Stimulated activated naive CD4-positive, alpha-beta T cell treated with Interleukin-2 at 50 U/mL for 16 hours (primary cell): Measurements from ENCODE around the gene TMC3.

Experiments used
- DNase-seq: peaks from one replicate; lab custom pipeline; 2025; lab: John Stamatoyannopoulos, UW

Gene TMC3

DNA sequence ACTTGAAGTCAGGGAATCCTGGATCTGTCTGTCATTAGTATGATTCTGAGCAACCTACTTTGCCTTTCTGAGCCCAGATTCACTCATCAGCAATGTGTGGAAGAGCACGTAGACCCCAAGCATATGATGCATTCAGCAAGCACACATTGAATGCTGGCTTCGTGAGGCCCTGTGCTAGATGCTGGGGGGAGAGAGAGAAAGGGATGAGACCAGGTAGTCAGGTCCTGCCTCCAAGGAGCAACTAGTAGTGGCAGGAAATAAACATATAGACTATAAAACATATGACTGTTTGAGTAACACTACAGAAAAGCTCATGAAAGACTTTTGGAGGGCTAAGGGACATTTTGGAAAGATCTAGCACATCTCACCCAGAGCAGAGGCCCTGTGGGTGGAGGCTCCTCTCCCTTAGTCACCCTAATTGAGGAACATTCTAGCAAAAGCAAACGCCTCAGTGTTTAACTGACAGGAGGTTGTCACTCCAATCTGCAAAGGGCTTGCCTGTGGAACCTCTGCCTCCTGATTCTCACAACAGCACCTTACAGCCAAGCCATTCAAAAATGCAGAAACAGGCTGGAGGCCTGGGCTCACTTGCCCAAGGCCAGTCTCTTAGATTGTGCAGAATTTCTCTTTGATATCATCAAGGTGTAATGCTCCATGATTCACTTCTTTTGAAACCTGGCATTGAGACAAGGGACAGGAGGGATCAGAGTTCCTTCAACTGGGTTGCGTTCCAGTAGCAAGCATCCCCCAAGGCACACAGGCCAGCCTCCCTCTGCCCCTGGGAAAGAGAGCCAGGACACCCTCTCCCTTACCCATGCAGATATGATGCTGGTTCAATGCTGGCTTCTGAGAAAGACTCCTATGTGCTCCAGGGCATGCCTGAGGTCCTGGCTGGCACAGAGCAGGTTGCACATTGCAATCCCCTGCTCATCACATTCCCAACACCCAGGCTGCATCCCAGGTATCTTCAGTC, 76.1 kb downstream of the TMC3 start:
- no peak for DNase-seq

DNA sequence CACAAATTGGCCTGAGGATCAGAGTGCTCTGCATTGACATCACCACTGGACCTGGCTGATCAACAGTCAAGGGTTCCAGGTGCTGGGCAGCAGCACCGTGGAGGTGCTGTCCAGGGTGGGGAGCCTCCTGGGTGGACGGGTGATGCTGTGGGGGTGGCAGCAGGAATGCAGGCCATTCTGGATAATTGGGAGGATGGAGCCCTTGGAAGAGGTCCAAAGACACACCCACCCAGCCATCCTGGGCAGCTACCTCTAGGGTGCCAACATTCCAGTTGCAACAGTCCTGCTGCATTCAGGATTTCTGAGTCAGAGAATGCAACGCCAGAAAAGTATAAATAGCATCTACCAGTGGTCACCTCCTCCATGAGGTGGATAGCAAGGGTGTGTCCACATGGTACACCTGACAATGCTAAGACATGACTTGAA, 76.9 kb downstream of the TMC3 start:
- no peak for DNase-seq

DNA sequence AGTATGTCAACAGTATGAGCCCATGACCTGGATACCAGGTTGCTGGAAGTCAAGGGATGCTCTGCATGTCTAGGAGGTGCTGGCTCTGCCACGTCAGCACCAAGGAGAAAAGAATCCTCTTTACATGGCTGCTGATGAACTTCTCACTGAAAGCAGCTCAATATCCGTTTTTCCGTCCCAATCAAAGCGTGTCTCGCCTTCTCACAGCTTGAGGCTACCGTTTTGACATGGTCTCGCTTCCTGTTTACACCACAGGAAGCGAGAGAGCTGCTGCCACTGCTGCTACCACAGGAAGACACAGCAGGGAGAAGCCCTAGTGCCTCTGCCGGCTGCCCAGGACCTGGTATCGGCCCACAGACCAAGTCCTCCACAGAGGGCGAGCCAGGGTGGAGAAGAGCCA, 77.3 kb downstream of the TMC3 start:
- DNase-seq, result peak; percentile 74

- no peak for DNase-seq
Observed at GRCh38 chr15:81296186-81296585, 77.8 kb downstream of the TMC3 start.

- no peak for DNase-seq
Observed at GRCh38 chr15:81295486-81296121, 78.4 kb downstream of the TMC3 start.

DNA sequence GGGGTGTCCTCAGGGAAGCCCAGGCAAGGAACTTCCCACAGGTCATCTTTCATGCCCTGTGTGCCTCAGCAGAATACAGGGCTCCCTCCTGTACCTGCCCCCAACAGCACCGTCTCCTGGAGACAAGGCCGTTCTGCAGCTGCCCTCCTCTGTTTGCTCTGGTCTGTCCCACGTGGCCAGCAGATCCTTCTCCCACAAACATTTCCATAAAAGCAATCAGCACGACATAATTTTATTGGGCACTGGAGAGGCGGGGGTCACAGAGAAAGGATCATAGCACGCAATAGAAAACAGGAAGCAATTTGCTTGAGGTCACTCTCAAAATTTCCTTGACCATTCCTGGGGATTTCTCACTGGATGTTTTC, 79.5 kb downstream of the TMC3 start:
- DNase-seq, result no peak

GRCh38 chr15:81293728-81294515, 80.1 kb downstream of the TMC3 start:
- peak; percentile 79 for DNase-seq

- DNase-seq, result peak; percentile 35
Observed at GRCh38 chr15:81292523-81293001, 81.5 kb downstream of the TMC3 start.

DNA sequence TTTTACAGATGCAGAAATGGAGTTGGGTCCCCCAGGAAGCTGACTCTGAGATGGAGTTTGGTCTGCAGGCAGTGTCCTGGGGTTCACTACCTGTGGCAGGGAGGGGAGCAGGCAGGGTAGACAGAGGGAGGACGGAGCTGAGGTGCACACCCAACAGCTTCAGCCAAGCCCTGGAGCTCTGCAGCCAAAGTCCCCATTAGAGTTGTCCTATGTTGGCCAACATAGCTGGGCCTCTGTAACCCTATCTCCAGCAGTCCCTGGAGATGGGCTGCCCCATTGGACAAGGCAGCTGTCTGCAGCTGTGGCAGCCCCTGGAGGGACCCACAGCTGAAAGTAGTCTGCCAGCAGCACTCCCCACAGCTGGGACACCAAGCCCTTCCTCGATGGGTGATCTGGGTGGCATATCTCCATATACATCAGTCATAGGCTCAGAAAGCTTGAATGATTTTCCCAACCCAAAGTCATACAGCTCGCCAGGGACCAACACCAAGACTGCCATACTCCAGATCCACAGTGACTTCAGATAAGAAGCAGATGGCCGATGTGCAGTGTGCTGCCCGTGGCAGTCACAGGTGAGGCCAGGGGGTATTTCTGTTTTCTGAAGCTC, 82.0 kb downstream of the TMC3 start:
- DNase-seq, result no peak

GRCh38 chr15:81289910-81290309, 84.1 kb downstream of the TMC3 start:
- no peak for DNase-seq

DNA sequence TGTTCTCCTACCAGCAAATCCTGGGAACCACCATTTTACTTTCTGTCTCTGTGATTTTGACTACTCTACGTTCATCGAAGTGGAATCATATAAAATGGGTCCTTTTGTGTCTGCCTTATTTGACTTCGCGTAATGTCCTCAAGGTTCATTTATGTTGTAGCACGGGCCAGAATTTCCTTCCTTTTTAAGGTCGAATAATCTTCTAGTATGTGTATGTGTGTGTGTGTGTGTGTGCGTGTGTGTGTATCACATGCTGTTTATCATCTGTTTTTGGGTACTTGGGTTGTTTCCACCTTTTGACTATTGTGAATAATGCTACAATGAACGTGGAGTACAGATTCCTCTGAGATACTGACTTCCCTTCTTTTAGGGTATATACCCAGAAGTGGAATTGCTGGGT, 85.4 kb downstream of the TMC3 start:
- no peak for DNase-seq

DNA sequence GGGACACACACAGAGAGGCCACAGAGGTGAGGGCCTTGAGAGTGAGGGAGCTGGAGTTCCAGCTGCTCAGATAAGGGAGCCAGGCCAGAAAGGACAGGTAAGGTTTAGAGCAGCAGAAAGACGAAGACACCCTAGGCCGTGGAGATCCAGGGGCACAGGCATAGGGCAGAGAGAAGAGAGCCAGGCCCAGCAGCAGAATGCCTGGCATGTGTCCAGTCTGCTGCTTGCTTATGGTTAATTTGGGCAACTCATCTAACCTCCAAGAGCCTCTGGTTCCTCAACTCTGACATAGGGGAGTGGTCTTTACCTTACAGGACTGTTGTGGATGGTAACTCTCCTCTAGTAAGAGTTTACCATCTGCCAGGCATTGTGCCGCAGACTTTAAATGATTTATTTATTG, 86.0 kb downstream of the TMC3 start:
- no peak for DNase-seq

DNA sequence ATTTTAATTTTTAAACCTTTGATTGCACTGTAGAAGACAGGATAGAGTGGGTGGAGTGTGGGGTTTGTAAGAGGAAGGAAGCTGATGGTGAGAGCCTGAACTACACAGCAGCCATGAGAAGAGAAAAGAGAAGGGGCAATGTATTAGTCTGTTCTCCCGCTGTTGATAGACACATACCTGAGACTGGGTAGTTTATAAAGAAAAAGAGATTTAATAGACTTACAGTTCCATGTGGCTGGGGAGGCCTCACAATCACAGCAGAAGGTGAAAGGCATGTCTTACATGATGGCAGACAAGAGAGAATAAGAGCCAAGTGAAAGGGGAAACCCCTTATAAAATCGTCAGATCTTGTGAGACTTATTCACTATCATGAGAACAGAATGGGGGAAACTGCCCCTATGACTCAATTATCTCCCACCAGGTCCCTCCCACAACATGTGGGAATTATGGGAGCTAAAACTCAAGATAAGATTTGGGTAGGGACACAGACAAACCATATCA, 87.3 kb downstream of the TMC3 start:
- DNase-seq, result no peak

DNA sequence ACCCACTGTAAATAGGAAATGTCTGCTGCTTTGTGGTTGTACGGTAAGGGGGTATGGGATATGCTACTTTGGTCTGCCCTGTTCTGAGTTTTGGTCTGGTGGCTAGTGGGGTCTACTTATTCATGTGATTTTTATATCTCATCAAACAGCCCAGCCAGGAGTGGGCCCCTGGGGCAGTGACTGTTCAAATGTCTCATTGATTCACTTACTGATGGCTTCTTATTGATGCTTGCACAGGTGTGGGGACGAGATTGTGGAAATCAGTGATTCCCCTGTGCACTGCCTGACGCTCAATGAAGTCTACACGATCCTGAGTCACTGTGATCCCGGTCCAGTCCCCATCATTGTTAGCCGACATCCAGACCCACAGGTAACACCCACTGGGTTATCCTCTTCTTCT, 88.6 kb downstream of the TMC3 start:
- no peak for DNase-seq

DNA sequence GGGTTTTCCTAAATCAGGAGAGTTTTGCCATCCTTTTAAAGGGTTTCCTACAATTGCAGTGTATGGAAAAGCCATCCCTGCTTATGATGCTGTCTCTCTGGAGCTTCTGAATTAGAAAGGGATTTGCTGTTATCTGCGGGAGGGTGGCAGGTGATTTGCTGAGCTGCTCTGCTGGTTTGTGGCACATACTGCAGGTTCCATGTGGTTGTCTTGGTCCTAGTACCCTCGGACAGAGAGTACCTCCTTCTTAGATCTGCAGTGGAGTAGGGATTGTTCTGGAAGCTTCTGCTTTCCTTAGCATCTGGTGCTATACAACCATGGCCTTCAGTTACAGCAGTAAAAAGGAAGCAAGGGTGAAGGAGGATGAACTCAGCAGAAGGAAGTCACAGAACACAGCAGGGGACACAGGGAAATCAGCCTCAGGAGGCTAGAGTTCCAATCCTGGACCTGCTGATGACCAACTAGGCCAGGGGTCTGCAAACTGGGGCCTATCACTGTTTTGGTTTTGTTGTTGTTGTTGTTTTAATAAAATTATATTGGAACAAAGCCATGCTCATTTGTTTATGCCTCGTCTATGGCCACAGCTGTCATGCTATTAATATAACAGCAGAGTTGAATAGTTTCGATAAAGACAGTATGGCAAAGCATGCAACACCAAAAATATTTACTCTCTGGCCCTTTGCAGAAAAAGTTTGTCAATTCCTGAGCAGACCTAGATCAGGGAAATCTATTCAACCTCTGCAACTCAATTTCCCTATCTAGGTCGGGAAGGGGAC, 89.6 kb downstream of the TMC3 start:
- no peak for DNase-seq

DNA sequence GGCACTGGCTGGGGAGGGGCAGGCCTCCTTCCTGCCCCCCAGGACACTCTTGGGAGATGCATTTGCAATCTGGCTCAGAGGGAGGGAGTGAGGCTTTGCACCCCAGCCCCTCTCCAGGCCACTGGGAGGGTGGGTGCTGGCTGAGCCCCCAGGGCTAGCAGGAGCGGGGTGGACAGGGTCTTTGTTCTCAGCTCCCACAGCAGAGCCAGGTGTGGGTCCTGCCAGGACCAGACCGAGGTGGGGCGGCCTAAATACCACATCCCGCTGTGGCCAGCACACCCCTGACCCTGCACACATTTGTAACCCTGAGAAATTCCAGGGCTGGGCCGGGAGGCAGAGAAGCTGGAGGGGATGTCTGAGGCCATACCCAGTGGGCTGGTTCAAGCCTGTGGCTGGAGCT, 91.1 kb downstream of the TMC3 start:
- DNase-seq, result no peak

DNA sequence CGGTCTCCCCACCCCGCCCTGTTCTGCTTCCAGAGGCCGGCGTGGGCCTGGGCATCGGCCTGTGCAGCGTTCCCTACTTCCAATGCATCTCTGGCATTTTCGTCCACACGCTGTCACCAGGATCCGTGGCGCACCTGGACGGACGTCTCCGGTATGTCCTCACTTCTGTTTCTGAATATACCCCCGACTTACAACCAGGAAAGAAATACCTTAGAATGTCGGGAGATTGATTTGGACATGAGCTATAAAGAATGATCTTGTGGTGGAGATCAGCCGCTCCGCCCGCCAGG, 91.5 kb downstream of the TMC3 start:
- no peak for DNase-seq

GRCh38 chr15:81281766-81282605, 92.0 kb downstream of the TMC3 start:
- no peak for DNase-seq

GRCh38 chr15:81281456-81281735, 92.6 kb downstream of the TMC3 start:
- no peak for DNase-seq
